NOMO-1 treated with DMSO at 0.1 percent for 48 hours (cell line): ENCODE results near the gene ZNF185.

ENCODE experiments used
- DNase-seq: peaks from one replicate; lab custom pipeline; 2025; ENCODE audit not compliant: unreplicated experiment; lab: John Stamatoyannopoulos, UW

Gene ZNF185

DNA sequence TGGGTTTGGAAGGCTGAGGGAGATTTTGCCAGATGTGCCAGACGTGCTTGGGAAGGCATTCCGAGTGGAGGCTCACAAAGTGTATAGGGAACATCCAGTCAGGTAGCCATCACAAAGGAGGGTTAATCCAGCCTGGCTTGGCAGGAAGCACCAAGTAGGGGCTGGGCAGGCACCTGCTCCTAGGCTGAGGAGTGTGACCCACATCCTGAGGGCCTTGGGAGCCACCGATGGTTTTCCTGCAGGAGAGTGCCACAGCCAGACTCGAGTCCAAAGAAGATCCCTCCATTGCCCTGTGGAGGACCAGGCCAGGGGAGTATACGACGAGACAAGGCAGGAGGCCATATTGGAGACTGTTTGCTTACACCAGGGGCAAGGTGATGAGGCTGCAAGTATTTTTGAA lies 48.8 kb downstream of the ZNF185 start:
- no peak for DNase-seq
